Measurements from ENCODE around the gene SATL1. TPM values are rescaled to one million over a fixed set of nuclear protein-coding genes. Genes with fewer than 3 reads are reported as not detected.

The SATL1 gene, protein sequence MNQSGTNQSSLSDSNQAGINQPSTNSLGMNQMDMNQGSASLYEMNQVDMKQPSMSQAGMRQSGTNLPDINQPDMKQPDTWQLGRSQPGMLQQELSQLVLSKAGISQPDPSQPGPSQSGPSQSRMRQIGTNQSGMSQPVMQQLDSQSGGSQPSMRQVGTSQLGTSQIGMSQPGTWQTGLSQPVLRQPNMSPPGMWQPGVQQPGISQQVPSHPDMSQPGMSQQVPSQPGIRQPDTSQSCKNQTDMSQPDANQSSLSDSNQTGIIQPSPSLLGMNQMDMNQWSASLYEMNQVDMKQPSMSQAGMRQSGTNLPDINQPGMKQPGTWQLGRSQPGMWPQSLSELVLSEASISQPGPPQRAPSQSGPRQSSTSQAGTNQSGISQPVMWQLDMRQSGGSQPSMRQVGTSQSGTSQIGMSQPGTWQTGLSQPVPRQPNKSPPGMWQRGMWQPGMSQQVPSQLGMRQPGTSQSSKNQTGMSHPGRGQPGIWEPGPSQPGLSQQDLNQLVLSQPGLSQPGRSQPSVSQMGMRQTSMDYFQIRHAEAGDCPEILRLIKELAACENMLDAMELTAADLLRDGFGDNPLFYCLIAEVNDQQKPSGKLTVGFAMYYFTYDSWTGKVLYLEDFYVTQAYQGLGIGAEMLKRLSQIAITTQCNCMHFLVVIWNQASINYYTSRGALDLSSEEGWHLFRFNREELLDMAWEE
- total RNA-seq (2011; cell fraction: chromatin; rRNA removed; ENCODE audit: low replicate concordance), result 0.11 TPM in 1 of 2 replicates, not detected in the other
- total RNA-seq (2011; cell fraction: nucleolus; rRNA removed), result not detected in 2 replicates
- total RNA-seq (2011; cell fraction: nucleoplasm; rRNA removed), result not detected in 2 replicates
- total RNA-seq (2014; rRNA removed) (not detected in 2 replicates), total RNA-seq (2014; rRNA removed; fragmentation: Illumina TruSeq; extraction: Trizol) (0.06 and 0.07 TPM in 2 replicates), total RNA-seq (2015; rRNA removed; fragmentation: Illumina TruSeq; extraction: Trizol) (not detected in 2 replicates), total RNA-seq (2021) (0.07 TPM in 1 of 2 replicates, not detected in the other), polyA plus RNA-seq (2011; rRNA removed) (0.03 TPM in 1 of 2 replicates, not detected in the other), polyA plus RNA-seq (2014; fragmentation: Illumina TruSeq; extraction: Trizol) (0.03 and 0.04 TPM in 2 replicates), polyA plus RNA-seq (2014; fragmentation: Nextera tagmentation; extraction: Ambion mirVana) (under 1 TPM in 1 of 2 experiments, not detected in 1; 0.06 TPM), polyA plus RNA-seq (2014; rRNA removed) (0.03 and 0.05 TPM in 2 replicates), polyA minus RNA-seq (2011; rRNA and poly(A)+ RNA removed) (not detected in 2 replicates), Bru-seq, nascent RNA (percentile 11 among the genes with signal in this experiment), BruChase-seq, experiment 1, labeled RNA remaining after a 2-hour chase (percentile 15 among the genes with signal in this experiment), BruChase-seq, experiment 2, labeled RNA remaining after a 6-hour chase (percentile 17 among the genes with signal in this experiment)
- polyA plus RNA-seq (2011; cell fraction: cytosol; rRNA removed), result not detected in 2 replicates
- not detected in 2 replicates for polyA plus RNA-seq (2011; cell fraction: nucleus; rRNA removed)
- polyA plus RNA-seq (2012), result 0.07 TPM in 1 of 2 replicates, not detected in the other
- not detected in 2 replicates for polyA minus RNA-seq (2011; cell fraction: cytosol; rRNA and poly(A)+ RNA removed)
- polyA minus RNA-seq (2011; cell fraction: nucleus; rRNA and poly(A)+ RNA removed), result not detected in 2 replicates
- long read RNA-seq, experiment 1, result 0 reads
- long read RNA-seq, experiment 2, result 0 reads
- long read RNA-seq, experiment 3, result 0 reads

DNA sequence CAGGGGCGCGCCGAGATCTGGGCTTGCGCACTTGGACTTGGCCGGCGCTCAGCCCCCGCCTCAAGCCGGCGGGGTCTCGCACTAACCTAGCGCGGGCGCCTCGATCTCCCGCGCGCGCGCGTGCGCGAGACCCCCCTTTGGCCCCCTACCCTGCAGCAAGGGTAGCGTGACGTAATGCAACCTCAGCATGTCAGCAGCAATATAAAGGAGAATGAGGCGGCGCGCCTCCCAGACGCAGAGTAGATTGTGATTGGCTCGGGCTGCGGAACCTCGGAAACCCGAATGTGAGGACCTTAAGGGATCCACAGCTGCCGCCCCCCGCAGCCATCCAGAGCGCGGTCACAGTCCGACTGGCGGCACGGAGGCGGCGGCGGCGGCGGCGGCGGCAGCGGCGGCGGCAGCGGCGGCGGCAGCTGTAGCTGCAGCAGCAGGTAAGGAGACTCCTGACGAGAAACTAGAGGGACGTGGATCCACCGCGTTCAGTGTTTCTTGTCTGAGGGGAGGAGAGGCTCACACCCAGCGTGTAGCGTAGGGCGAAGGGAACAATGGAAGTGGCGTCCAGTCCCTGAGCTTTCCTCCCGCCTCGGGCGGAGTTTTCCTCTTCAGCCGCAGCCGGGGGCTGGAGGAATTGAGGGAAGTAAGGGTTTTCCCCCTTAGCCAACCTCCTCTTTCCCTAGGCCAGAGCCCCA, at the start of gene SATL1, which contains the start of gene ZNF711:
Gene SATL1 (minus strand): TSS at position 19 of the 689 bp plus-strand sequence. CDS start 134,811 bp downstream, outside the sequence.
Gene ZNF711 (plus strand): TSS at position 231 of the 689 bp plus-strand sequence. CDS start 3,582 bp downstream, outside the sequence.
- Histone ChIP-seq H3K9me1 (ENCODE audit: control insufficient read depth, insufficient read depth, low read length) (no peaks in the 10 kb centered on the region), H3K79me2 (ENCODE audit: control insufficient read depth, insufficient read depth, low read length) (peaks cover 15% of the 10 kb centered on the region; the same call in 2 of the 3 replicates), H3K36me3 (ENCODE audit: control insufficient read depth, insufficient read depth, low read length) (no peaks in the 10 kb centered on the region), H3K4me3 (peak within 1 kb of the TSS; percentile 50), H3K27ac (ENCODE audit: extremely low read depth, low read depth, low read length) (peak within 1 kb of the TSS; percentile 71), H2AFZ (ENCODE audit: low read depth, low read length) (peak within 1 kb of the TSS; percentile 77), H3K9me3 (replicated peaks; ENCODE audit: control insufficient read depth, insufficient read depth, low read depth, low read length) (no peaks in the 10 kb centered on the region), H4K20me1 (replicated peaks; ENCODE audit: control insufficient read depth, insufficient read depth, low read length) (no peaks in the 10 kb centered on the region), H3K9ac (ENCODE audit: insufficient read depth in 1 of 2, low read depth in 2 of 2, low read length in 2 of 2) (peak within 1 kb of the TSS; percentile 75 to 91), H3K4me2 (ENCODE audit: insufficient read depth, low read length) (peak within 1 kb of the TSS; percentile 73), H3K4me1 (replicated peaks in 1 of 2; ENCODE audit: control insufficient read depth in 2 of 2, insufficient read depth in 2 of 2, low read length in 2 of 2) (peaks cover 0 to 4% of the 10 kb centered on the region in 2 experiments; a peak in 1 of 5 replicates), H3K27me3 (ENCODE audit: control insufficient read depth in 2 of 2, insufficient read depth in 2 of 2, low read length in 2 of 2) (no peaks in the 10 kb centered on the region)
- WGBS (ENCODE audit: insufficient coverage, low coverage, missing lambda C conversion rate), result 4% methylated on average over 6 of the region's 65 CpGs
- POLR2A ChIA-PET, result interaction anchor here (0.6 kb wide), 1 partner anchor 715 kb away, joined by 3 read pairs; no protein-coding TSS in a partner anchor
- peak; percentile 17 to 50 (median 22) for DNase-seq (ENCODE audit: extremely low read depth in 1 of 4, low spot score in 3 of 4)
- intact Hi-C loops (cut with micrococcal nuclease) (no loop called here), in situ Hi-C loops (cut with MboI) (no loop called here)
- CTCF ChIA-PET (ENCODE audit: low intra/inter-chr PET ratio), result no interaction called here
- ATAC-seq, result peak; percentile 92
- BruUV-seq (replicated peaks), result no TSS peak
- no peak for FAIRE-seq
- TF ChIP-seq ARNT (IDR thresholded peaks at IDR 0.05), result no peak
- TF ChIP-seq POLR2G (IDR thresholded peaks at IDR 0.05; ENCODE audit: low read depth, low read length), result peak; percentile 81
- peak; percentile 70 for TF ChIP-seq NCOA6 (IDR thresholded peaks at IDR 0.05)
- TF ChIP-seq, protein P1, sequence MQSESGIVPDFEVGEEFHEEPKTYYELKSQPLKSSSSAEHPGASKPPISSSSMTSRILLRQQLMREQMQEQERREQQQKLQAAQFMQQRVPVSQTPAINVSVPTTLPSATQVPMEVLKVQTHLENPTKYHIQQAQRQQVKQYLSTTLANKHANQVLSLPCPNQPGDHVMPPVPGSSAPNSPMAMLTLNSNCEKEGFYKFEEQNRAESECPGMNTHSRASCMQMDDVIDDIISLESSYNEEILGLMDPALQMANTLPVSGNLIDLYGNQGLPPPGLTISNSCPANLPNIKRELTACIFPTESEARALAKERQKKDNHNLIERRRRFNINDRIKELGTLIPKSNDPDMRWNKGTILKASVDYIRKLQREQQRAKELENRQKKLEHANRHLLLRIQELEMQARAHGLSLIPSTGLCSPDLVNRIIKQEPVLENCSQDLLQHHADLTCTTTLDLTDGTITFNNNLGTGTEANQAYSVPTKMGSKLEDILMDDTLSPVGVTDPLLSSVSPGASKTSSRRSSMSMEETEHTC (IDR thresholded peaks at IDR 0.05), result no peak
- TF ChIP-seq, protein P2, sequence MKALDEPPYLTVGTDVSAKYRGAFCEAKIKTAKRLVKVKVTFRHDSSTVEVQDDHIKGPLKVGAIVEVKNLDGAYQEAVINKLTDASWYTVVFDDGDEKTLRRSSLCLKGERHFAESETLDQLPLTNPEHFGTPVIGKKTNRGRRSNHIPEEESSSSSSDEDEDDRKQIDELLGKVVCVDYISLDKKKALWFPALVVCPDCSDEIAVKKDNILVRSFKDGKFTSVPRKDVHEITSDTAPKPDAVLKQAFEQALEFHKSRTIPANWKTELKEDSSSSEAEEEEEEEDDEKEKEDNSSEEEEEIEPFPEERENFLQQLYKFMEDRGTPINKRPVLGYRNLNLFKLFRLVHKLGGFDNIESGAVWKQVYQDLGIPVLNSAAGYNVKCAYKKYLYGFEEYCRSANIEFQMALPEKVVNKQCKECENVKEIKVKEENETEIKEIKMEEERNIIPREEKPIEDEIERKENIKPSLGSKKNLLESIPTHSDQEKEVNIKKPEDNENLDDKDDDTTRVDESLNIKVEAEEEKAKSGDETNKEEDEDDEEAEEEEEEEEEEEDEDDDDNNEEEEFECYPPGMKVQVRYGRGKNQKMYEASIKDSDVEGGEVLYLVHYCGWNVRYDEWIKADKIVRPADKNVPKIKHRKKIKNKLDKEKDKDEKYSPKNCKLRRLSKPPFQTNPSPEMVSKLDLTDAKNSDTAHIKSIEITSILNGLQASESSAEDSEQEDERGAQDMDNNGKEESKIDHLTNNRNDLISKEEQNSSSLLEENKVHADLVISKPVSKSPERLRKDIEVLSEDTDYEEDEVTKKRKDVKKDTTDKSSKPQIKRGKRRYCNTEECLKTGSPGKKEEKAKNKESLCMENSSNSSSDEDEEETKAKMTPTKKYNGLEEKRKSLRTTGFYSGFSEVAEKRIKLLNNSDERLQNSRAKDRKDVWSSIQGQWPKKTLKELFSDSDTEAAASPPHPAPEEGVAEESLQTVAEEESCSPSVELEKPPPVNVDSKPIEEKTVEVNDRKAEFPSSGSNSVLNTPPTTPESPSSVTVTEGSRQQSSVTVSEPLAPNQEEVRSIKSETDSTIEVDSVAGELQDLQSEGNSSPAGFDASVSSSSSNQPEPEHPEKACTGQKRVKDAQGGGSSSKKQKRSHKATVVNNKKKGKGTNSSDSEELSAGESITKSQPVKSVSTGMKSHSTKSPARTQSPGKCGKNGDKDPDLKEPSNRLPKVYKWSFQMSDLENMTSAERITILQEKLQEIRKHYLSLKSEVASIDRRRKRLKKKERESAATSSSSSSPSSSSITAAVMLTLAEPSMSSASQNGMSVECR (CRISPR knock-in tag; IDR thresholded peaks at IDR 0.05), result no peak
- TF ChIP-seq RBM14 (IDR thresholded peaks at IDR 0.05; ENCODE audit: borderline replicate concordance, insufficient read depth, low read depth, low read length), result no peak
- no peak for TF ChIP-seq CEBPG (CRISPR knock-in tag; IDR thresholded peaks at IDR 0.05)
- no peak for TF ChIP-seq CEBPG (tag; conservative IDR thresholded peaks at IDR 0.05 in 1 of 2, IDR thresholded peaks at IDR 0.05 in 1 of 2)

Measured in K562 (cell line).